ENCODE results near the gene NPHP4.

Gene NPHP4

GRCh38 chr1:6033124-6033523, 40.9 kb upstream of the NPHP4 start:
- Histone ChIP-seq H3K27me3 (ENCODE audit: control insufficient read depth in 1 of 2, insufficient read depth in 2 of 2, low read length in 2 of 2) (peaks cover 0 to 8% of the 10 kb centered on the region in 2 donors), H3K36me3 (ENCODE audit: insufficient read depth, low read length) (no peaks in the 10 kb centered on the region)

GRCh38 chr1:6030547-6031261, 38.5 kb upstream of the NPHP4 start:
- no peak overlapping the region for H3K27ac ChIP-seq (ENCODE audit: low read depth, low read length)
- H3K36me3 ChIP-seq (ENCODE audit: insufficient read depth, low read length), result no peaks in the 10 kb centered on the region
- no peak overlapping the region for H3K9ac ChIP-seq (ENCODE audit: low read length)
- no peaks in the 10 kb centered on the region for H3K4me1 ChIP-seq (ENCODE audit: insufficient read depth, low read length)
- no peaks in the 10 kb centered on the region for H3K9me3 ChIP-seq (ENCODE audit: low read length)
- peaks cover 0 to 21% of the 10 kb centered on the region in 2 donors for H3K27me3 ChIP-seq (ENCODE audit: control insufficient read depth in 1 of 2, insufficient read depth in 2 of 2, low read length in 2 of 2)
- no peak overlapping the region for H3K4me3 ChIP-seq (ENCODE audit: low read depth in 1 of 2, low read length in 2 of 2)

More at GRCh38 chr1:6033124-6033523, 40.9 kb upstream of the NPHP4 start:
- no peaks in the 10 kb centered on the region for H3K4me1 ChIP-seq (ENCODE audit: insufficient read depth, low read length)
- no peak overlapping the region for H3K4me3 ChIP-seq (ENCODE audit: low read depth in 1 of 2, low read length in 2 of 2)
- no peak overlapping the region for H3K9ac ChIP-seq (ENCODE audit: low read length)
- no peaks in the 10 kb centered on the region for H3K9me3 ChIP-seq (ENCODE audit: low read length)
- no peak overlapping the region for H3K27ac ChIP-seq (ENCODE audit: low read depth, low read length)

GRCh38 chr1:6030132-6030531, 37.9 kb upstream of the NPHP4 start:
- H3K27ac ChIP-seq (ENCODE audit: low read depth, low read length), result no peak overlapping the region
- no peaks in the 10 kb centered on the region for H3K9me3 ChIP-seq (ENCODE audit: low read length)
- no peak overlapping the region for H3K4me3 ChIP-seq (ENCODE audit: low read depth in 1 of 2, low read length in 2 of 2)
- no peaks in the 10 kb centered on the region for H3K4me1 ChIP-seq (ENCODE audit: insufficient read depth, low read length)
- H3K36me3 ChIP-seq (ENCODE audit: insufficient read depth, low read length), result no peaks in the 10 kb centered on the region
- H3K9ac ChIP-seq (ENCODE audit: low read length), result no peak overlapping the region
- H3K27me3 ChIP-seq (ENCODE audit: control insufficient read depth in 1 of 2, insufficient read depth in 2 of 2, low read length in 2 of 2), result peaks cover 0 to 27% of the 10 kb centered on the region in 2 donors

- Histone ChIP-seq H3K36me3 (ENCODE audit: insufficient read depth, low read length) (no peaks in the 10 kb centered on the region), H3K27ac (ENCODE audit: low read depth, low read length) (no peak overlapping the region), H3K4me1 (ENCODE audit: insufficient read depth, low read length) (no peaks in the 10 kb centered on the region), H3K27me3 (ENCODE audit: control insufficient read depth in 1 of 2, insufficient read depth in 2 of 2, low read length in 2 of 2) (peaks cover 0 to 31% of the 10 kb centered on the region in 2 donors), H3K4me3 (ENCODE audit: low read depth in 1 of 2, low read length in 2 of 2) (no peak overlapping the region), H3K9me3 (ENCODE audit: low read length) (no peaks in the 10 kb centered on the region), H3K9ac (ENCODE audit: low read length) (no peak overlapping the region)
These were observed 37.1 kb upstream of the NPHP4 start for GRCh38 chr1:6029351-6029750.

- H3K36me3 ChIP-seq (ENCODE audit: insufficient read depth, low read length), result no peaks in the 10 kb centered on the region
- no peaks in the 10 kb centered on the region for H3K4me1 ChIP-seq (ENCODE audit: insufficient read depth, low read length)
- no peak overlapping the region for H3K27ac ChIP-seq (ENCODE audit: low read depth, low read length)
- H3K9ac ChIP-seq (ENCODE audit: low read length), result no peak overlapping the region
- H3K9me3 ChIP-seq (ENCODE audit: low read length), result no peaks in the 10 kb centered on the region
- H3K27me3 ChIP-seq (ENCODE audit: control insufficient read depth in 1 of 2, insufficient read depth in 2 of 2, low read length in 2 of 2), result peaks cover 0 to 31% of the 10 kb centered on the region in 2 donors
- no peak overlapping the region for H3K4me3 ChIP-seq (ENCODE audit: low read depth in 1 of 2, low read length in 2 of 2)
These were observed 36.0 kb upstream of the NPHP4 start for GRCh38 chr1:6028042-6028850.

- Histone ChIP-seq H3K9me3 (ENCODE audit: low read length) (no peaks in the 10 kb centered on the region), H3K9ac (ENCODE audit: low read length) (no peak overlapping the region), H3K36me3 (ENCODE audit: insufficient read depth, low read length) (no peaks in the 10 kb centered on the region), H3K4me3 (ENCODE audit: low read depth in 1 of 2, low read length in 2 of 2) (no peak overlapping the region), H3K27ac (ENCODE audit: low read depth, low read length) (no peak overlapping the region), H3K27me3 (ENCODE audit: control insufficient read depth in 1 of 2, insufficient read depth in 2 of 2, low read length in 2 of 2) (peaks cover 0 to 31% of the 10 kb centered on the region in 2 donors), H3K4me1 (ENCODE audit: insufficient read depth, low read length) (no peaks in the 10 kb centered on the region)
These were observed 35.4 kb upstream of the NPHP4 start for GRCh38 chr1:6027591-6027990.

- Histone ChIP-seq H3K27me3 (ENCODE audit: control insufficient read depth in 1 of 2, insufficient read depth in 2 of 2, low read length in 2 of 2) (peaks cover 0 to 28% of the 10 kb centered on the region in 2 donors), H3K36me3 (ENCODE audit: insufficient read depth, low read length) (no peaks in the 10 kb centered on the region), H3K27ac (ENCODE audit: low read depth, low read length) (no peak overlapping the region), H3K4me3 (ENCODE audit: low read depth in 1 of 2, low read length in 2 of 2) (no peak overlapping the region), H3K9me3 (ENCODE audit: low read length) (no peaks in the 10 kb centered on the region), H3K4me1 (ENCODE audit: insufficient read depth, low read length) (no peaks in the 10 kb centered on the region), H3K9ac (ENCODE audit: low read length) (no peak overlapping the region)
These were observed 34.0 kb upstream of the NPHP4 start for GRCh38 chr1:6026095-6026809.

- Histone ChIP-seq H3K9ac (ENCODE audit: low read length) (no peak overlapping the region), H3K27ac (ENCODE audit: low read depth, low read length) (no peak overlapping the region), H3K36me3 (ENCODE audit: insufficient read depth, low read length) (no peaks in the 10 kb centered on the region), H3K9me3 (ENCODE audit: low read length) (no peaks in the 10 kb centered on the region), H3K27me3 (ENCODE audit: control insufficient read depth in 1 of 2, insufficient read depth in 2 of 2, low read length in 2 of 2) (peaks cover 0 to 23% of the 10 kb centered on the region in 2 donors), H3K4me3 (ENCODE audit: low read depth in 1 of 2, low read length in 2 of 2) (no peak overlapping the region), H3K4me1 (ENCODE audit: insufficient read depth, low read length) (no peaks in the 10 kb centered on the region)
These were observed 33.3 kb upstream of the NPHP4 start for GRCh38 chr1:6025269-6026094.

GRCh38 chr1:6024376-6024775, 32.2 kb upstream of the NPHP4 start:
- H3K36me3 ChIP-seq (ENCODE audit: insufficient read depth, low read length), result no peaks in the 10 kb centered on the region

GRCh38 chr1:6023346-6023745, 31.1 kb upstream of the NPHP4 start:
- no peaks in the 10 kb centered on the region for H3K36me3 ChIP-seq (ENCODE audit: insufficient read depth, low read length)
- H3K9me3 ChIP-seq (ENCODE audit: low read length), result no peaks in the 10 kb centered on the region
- no peak overlapping the region for H3K9ac ChIP-seq (ENCODE audit: low read length)
- no peaks in the 10 kb centered on the region for H3K4me1 ChIP-seq (ENCODE audit: insufficient read depth, low read length)
- peaks cover 0 to 23% of the 10 kb centered on the region in 2 donors for H3K27me3 ChIP-seq (ENCODE audit: control insufficient read depth in 1 of 2, insufficient read depth in 2 of 2, low read length in 2 of 2)
- H3K4me3 ChIP-seq (ENCODE audit: low read depth in 1 of 2, low read length in 2 of 2), result no peak overlapping the region
- H3K27ac ChIP-seq (ENCODE audit: low read depth, low read length), result no peak overlapping the region

More at GRCh38 chr1:6024376-6024775, 32.2 kb upstream of the NPHP4 start:
- H3K9me3 ChIP-seq (ENCODE audit: low read length), result no peaks in the 10 kb centered on the region
- H3K9ac ChIP-seq (ENCODE audit: low read length), result no peak overlapping the region
- no peak overlapping the region for H3K27ac ChIP-seq (ENCODE audit: low read depth, low read length)
- no peak overlapping the region for H3K4me3 ChIP-seq (ENCODE audit: low read depth in 1 of 2, low read length in 2 of 2)
- H3K27me3 ChIP-seq (ENCODE audit: control insufficient read depth in 1 of 2, insufficient read depth in 2 of 2, low read length in 2 of 2), result peaks cover 0 to 23% of the 10 kb centered on the region in 2 donors
- no peaks in the 10 kb centered on the region for H3K4me1 ChIP-seq (ENCODE audit: insufficient read depth, low read length)
